Femur (tissue), 1 donor: ENCODE measurements around the gene GJB6.
"Not testable (repeated sequence)": the region's sequence is repeated elsewhere in the genome, so short reads cannot be mapped to it uniquely, and the experiment has no call there.

ENCODE experiments used
- DNase-seq: peaks from one replicate; pipeline ENCODE4 v3.0.0-alpha.2; 2017

GJB6 gene

DNA sequence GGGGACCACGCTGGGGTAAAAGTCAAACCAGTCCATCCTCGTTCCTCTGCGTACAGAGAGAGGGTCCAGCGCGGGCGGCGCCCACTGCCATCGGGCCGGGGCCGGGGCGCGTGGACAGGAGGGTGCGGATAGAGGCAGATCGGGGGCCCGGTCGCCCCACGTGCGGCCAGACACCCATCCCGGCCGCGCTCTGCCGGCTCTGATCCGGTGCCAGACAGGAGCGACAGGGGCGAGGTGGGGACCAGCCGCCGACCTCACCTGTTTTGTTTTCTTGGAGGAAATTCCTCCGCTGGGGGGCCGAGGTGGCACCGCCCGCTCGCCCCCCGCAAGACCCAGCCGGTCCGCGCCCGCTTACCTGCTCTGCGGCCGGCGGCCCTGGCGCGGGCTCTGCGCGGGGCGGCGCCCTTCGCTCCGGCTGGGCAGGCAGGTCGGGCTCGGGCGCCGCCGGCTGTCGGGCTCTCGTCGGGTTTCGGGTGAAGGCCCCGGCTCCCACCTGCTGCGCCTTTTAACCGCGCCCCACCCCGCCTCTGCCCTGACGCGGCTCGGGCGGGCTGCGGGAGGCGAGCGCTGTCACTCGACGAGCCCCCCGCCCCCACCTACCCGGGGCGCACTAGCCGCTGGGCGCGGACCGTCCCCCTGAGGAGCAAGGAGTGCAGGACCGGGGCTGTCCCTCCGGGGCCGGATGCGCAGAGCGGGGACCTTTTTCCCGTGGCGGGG lies at the start of gene GJB6:
Gene GJB6 (minus strand): TSS at position 481 of the 717 bp plus-strand sequence. CDS start 8,839 bp downstream, outside the sequence.
- no peak for DNase-seq

DNA sequence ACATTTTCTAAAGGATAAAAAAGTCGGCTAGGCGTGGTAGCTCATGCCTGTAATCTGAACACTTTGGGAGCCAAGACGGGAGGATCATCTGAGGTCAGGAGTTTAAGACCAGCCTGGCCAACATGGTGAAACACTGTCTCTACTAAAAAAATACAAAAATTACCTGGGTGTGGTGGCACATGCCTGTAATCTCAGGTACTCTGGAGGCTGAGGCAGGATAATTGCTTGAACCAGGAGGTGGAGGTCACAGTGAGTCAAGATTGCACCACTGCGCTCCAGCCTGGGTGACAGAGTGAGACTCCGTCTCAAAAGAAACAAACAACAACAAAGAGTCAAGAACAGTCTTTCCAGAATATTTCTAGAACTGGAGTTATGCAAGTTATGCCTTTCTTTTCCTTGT lies 44.8 kb upstream of the GJB6 start:
- DNase-seq = not testable (repeated sequence)

DNA sequence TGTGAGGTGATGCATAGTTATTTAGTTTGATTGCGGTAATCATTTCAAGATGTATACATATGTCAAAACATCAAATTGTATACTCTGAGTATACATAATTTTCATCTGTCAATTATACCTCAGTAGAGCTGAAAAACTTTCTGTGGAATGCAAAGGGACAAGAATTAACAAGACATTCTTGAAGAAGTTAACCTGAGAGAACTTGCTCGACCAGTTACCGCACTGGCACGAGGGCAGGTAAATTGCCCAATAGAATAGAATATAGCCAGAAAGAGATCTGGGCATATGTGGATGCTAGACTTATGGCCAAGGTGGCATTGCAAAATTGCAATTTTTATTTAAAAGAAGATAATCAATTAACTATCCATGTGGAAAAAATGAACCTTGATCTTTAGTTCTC lies 42.3 kb upstream of the GJB6 start:
- DNase-seq = no peak

DNA sequence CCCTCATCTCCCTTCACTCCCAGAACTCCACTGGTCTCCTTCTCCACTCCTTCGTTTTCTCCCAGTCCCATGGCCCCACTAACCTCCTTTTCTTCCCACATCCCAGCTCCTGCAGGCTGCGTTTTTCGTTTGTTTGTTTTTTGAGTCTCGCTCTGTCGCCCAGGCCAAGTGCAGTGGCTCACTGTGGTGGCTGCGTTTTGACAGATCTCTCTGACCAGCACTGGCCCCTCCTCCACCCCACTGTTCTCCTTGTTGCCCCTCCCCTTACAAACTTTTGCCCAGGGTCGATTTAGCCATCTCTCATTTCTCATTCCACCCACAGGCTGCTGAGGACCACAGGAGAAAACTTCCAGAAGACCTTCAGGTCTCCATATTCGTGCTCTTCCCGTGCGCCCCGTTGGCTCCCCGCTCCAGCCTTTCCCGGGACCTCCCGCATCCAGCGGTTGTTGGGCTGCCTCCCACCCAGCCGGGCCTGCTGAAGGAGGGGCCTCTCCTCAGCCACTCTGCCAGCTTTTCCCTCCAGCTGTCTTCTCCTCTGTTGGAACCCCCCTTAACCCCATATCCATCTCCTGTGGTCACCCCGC lies 40.6 kb upstream of the GJB6 start:
- no peak for DNase-seq

DNA sequence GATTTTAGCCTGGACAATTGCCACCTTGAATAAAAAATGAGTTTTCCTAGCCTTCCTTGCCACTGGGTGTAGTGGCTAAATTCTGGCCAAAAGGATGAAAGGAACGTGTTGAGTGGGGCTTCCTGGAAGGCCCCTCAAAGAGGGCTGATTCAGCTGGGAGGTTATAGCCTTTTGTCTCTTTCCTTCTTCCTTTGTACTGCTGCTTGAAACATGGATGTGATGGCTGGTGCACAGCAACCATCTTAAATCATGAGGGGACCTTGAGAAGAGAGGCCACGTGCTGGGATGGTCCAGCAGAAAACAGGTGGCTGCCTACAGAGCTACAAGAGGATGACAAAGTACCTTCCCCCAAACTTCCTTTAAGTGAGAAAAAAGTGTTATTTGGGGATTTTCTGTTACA lies 40.0 kb upstream of the GJB6 start:
- no peak for DNase-seq

DNA sequence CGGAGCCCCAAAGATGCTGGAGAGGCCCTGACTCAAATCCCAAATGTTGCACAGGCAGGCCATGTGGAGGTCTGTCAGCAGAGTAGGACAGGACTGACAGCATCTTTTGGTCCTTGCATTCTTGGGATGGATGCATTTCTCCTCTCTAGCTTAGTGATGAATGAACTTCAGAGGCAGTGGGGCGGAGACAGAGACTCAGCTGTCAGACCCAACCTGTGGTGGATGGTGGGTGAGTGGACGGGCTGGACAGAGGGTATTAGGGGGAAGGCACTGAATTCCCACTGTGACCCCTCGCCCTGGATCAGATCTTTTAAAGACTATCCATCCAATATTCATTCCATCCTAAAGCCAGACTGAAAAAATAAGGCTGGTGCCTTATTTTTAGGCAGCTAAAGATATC lies 39.3 kb upstream of the GJB6 start:
- no peak for DNase-seq

DNA sequence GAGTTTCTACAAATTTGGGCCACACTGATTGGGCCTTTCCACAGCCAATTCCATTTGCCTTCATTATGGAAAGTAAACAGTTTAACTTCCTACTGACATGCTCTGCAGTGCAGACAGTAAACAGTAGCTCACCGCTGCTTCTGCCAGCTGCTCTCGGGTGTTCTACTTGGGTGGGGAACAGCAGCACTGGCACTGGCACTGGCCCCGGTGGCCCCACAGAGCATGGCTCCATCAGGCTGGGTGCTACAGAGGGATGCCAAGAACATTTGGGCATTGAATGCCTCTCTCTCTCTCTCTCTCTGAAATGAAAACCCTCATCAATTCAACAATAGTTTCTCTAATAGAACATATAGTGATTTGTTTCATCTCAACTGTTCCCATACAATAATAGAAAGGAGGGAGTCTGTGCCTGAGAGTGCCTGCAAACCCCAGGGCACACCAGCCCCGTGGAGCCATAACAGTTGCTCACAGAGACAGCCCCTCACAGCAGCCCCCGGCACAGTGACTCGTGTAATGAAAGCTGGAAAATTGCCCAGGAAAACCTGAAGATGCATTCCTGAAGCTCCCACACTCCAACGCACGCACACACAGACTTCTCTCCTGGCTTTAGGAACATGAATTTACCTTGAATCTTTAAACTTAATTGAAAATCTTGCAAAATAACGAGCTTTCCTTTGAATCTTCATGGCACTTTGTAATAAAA lies 38.2 kb upstream of the GJB6 start:
- DNase-seq = no peak

DNA sequence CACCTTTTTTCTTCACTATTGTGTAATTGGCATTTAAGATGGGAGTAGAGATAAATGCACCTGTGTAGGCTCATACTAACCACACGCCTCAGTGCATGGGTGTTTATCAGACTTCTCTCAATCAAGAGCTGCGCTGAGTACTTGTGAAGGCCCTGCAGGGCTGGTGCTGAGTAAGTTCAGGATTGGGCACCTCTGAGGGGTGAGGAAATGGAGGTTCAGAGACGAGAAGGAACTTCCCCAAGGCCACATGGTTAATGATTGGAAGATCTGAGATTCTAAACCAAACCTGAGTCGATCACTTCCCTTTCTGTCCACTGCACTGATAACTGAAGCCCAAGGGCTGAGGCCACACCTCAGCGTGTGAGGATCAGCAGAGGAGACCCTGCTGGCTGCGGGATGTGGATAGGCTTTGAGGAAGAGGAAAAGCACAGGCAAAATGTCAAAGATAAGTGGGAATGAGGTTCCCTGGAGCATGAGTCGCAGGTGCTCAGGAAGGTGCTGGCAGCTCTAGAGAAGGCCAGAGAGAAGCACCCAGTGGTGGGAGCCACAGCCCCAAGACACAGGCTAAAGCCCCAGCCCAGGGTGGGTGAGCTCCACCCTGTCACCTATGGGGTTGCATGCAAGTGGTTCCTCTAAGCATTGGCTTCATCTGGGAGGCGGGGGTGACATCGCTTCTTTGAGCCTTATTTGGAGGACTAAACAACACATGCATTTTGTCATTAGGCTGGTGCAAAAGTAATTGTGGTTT lies 32.3 kb upstream of the GJB6 start:
- DNase-seq = no peak

DNA sequence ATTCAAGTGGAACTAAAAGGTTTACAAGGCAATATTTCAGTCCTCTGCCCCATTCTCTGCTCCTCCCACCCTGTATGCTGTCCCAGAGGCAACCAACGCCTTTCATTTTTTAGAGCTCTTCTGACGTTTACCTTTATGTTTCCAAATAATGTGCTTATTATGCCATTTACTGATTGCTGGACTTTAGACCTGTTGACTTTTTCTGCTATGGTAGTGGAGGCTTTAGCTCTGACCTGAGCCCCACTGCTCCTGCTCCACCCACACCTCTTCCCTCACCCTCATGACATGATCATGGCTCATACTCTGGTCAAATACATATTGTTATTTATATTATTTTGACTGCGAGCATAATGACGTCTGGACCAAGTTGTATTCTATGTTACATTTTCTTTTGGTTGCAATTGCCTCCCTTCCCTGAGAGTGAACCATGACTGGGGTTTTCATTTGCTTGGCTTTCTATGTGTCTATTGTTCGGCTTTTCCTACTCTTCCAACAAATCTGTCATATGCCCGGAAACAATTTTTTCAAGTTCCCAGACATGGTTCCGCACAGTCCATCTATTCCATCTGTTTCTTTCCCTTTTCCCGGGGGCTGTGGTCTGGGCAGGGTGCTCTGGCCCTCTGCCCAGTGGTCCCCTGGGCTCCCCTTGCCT lies 31.4 kb upstream of the GJB6 start:
- no peak for DNase-seq

DNA sequence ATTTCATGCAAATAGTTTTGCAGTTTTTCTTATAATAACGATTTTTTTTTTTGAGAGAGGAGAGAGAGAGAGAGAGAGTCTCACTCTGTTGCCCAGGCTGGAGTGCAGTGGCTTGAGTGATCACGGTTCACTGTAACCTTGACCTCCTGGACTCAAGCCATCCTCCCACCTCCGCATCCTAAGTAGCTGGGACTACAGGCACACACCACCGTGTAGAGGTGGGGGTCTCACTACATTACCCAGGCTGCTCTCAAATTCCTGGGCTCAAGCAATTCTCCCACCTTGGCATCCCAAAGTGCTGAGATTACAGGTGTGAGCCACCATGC lies 26.8 kb upstream of the GJB6 start:
- DNase-seq = no peak

DNA sequence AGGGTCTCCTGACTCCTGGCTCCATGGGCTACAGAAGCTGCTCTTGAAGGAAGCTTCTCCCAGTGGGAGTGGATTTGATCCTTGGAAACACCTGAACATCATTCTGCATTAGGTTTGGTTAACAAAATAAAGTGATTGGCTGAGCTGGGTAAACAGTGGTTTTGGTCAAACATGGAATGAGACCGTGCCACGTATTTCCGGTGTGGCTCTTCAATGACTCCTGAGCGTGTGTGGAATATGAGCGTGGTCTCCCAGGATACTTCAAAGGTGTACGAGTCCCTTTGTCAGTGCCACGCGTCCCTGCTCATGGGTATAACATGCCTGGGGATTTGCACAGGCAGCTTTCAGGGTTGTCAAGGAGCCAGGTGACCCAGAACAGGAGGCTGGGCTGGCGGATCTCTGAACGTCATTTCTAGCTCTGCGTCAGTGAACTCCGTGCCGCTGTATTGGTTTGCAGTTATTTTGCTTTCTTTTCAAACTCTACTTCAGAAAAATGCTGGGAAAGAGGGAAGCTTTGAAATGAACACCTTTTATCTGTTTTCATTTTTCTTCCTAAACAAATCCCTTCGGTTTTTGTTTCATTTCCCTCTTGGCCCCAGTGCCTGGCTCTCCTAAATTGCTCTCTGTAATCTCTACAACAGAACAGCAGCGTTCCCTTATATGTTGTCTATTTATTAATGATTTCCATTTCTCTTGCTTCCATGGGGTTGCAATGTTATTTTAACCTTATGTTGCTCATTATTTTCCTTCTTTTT lies 26.3 kb upstream of the GJB6 start:
- no peak for DNase-seq

DNA sequence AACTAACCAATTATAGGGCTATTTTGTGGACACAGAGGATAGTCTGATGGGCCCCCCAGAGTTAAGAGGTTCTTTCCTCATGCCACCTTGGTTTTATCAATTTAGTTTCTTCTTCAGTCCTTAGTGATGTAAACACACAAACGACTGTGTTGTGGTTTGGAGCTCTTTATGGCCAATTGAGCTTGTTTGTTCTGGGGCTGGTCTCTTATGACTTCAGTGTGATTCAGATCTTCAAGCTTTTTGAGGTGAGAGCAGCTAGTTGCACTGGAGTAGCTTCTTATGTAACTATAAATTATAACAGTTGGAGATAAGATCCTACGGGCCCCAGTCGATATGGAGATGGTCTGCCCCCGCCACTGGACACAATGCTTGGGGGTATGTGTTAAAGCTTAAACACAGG lies 22.0 kb upstream of the GJB6 start:
- no peak for DNase-seq

DNA sequence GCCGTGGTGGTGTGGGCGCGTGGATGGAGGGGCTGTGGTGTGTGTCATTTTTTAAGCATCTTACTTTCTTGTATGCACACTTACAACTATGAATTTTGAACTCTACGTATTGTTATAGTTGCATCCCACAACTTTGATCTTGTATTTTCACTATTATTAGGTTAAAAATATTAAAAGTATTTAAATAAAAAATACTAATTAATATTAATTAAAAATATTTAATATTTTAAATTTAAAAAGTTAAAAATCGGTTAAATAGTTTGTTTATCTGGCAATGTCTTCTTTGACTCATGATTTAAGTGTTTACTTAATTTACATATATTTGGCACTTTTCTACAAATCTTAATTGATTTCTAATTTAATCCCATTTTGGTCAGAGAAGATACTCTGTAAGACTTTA lies 17.8 kb upstream of the GJB6 start:
- DNase-seq = no peak

DNA sequence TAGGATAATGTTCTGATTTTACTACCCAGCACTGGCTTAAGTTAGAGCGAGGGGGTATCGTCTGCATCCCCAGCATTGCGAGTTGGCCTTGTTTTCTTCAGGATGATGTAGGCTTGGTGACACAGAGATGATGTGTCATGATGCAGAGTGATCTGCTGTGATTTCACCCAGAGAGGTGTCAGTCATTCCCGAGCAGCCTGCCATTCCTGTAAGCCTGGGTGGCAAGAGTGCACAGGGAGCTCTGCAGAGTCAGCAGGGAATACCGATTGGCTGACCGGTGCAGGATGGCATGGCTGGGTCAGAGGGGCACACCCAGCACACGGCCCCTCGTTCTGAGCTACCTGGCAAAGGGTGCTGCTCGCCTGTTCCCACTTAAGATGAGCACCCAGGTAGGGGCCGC lies 15.8 kb upstream of the GJB6 start:
- DNase-seq = no peak

DNA sequence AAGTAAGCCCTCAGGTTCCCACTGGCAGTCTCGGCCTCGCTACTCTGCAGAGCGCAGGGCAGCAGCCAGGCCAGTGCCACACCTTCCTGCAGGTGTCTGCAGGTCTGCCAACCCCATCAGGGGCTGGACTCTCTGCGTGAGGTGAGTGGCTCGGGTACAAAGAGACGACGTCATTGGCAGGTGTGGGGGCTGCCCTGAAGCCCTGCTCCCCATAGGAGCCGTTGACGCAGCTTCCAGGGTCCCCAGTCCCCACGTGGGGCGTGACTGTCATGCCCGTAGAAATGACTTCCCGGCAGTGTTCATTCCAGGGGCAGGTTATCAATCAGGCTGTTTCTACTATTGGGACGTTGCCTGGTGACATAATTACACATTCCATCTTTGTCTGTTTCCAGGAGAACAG lies 15.3 kb upstream of the GJB6 start:
- no peak for DNase-seq

DNA sequence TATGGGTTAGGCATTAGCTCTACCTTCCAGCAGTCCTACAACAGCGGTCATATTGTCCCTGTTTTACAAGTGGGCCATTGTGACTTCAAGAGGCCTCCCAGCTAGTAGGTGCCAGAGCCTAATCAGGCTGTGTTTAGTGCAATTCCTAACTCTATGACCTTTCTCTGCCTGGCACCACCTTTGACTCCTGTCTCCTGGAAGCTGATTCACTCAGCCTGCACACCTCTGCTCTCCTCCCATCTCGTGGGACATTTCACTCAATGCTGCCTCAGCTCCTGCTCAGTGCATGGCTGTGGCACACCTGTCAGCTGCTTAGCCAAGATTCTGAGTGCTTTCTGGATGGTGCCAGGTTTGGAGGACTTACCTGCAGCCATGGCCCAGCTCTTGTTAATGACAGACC lies 9.5 kb upstream of the GJB6 start:
- no peak for DNase-seq

DNA sequence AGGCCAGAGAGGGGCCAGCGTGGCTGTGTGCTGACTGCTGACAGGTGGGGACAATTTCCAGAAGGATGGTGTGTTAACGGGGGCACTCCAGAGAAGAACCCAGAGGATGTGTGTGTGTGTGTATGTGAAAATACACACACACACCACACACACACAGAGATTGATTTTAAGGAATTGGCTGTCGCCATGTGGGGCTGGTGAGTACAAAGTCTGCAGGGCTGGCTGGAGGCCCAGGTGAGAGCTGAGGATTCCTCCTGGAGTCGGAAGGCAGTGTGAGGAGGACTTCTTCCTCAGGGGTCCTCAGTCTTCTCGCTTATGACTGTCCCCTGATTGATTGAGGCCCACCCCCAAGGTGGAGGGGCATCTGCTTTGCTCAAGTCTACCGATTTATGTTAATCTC lies 7.6 kb upstream of the GJB6 start:
- DNase-seq = no peak

DNA sequence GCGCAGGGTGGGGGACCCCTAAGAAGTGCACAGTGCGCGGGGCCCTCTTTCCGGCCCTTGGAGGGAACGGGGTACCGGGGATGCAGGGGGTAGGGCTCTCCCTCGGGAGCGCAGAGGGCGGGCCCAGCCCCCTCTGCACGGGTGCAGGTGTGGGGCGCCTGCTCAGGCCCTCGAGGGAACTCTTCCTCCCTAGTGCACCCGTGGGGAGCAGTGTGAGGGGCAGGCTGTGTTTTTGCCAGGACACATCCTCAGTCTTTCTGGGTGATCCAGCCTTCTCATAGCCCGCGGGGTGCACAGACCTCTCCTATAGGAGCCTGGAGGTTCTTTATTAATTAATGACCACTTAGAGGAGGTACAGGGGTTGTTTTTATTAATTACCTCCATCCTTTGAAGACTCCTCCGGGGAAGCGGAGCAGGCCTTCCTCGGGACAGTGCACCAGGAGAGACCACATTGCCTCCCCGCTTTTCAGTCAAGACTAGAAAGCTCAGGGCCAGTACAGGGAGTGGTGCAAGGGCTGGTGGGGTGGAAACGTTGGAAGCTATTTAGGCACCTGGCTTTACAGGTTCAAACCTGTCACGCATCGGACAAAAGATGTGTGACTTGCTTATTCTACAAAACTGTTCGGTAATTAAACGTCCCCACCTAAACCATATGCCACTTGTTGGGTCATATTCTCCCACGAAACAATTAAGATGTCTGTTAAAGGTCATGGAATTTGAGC lies 598 bp upstream of the GJB6 start:
- DNase-seq = no peak

DNA sequence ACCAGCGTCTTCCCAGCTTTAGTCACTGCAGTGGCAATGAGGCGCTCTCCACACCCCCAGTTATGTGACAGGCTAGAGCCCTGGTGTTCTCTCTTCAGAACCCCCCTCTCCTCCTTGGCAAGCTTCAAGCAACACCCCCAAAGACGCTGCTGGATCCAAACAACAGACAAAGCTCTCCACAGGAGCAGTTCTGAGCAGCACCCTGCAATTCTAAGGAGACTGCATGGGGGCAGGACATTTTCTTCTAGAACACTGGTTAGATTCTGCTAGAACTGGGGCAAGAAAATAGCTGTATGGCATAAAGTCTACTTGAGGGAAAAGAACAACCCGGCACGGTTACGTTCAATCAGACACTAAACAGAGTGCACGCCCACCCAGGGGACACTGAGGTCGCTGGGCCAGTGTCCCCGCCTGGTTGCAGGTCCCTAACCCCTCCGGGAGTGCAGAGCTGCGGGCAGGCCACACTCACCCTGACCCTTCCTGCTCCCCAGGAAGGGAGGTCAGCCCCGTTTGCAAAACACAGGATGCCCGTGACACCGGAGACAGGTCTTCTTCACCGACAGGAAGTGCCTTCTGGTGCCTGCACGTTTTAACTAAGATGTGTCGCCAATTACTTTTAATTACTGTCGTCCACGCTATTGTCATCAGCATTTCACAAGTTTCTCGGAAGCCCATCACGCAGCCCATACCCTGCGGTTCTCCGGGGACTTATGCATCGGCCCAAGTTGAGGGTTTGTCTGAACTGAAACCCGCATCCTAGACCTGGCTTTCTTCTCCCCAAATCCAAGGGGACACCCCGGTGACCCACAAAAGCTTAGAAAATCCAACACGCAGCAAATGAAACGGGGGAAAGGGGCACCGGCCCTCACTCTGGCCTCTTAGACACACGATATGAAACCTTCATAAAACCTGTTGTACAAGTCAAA lies 943 bp downstream of the GJB6 start:
- DNase-seq = no peak

DNA sequence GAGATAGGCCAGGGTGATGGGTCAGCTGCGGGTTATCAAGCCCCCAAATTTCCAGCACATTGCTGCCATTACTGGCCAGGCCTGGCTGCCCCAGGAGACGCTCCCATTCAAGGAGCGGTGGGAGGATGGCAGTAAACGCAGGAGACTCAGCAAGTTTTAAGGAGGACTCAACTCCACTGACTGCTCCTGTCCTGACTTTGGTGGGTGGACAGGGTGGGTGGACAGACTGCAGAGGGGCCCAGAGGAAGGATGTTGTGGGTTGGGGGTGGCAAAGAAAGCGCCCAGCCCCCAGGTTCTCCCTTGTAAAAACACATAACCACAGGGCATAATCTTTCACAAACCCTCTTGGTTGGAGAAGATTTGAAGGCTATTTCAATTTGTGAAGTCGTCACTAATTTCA lies 4.4 kb downstream of the GJB6 start:
- no peak for DNase-seq

DNA sequence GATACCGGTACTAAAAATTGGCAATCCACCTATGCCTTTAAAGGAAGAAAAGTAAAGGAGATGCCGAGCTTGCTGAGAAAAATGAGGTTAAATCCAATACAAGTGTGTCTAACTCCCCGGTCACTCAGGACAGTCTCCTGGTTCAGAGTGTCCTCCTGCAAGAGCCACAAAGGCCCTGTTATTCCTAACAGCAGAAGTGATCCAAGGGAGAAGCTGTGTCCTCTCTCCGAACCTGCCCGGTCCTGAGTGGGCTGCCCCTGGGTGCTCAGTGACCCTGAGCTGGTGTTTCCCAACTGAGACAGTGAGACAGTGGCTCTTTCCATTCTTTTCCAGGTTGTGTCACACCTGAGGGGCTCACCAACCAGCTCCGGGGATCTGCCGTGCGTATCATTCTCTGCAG lies 4.8 kb downstream of the GJB6 start:
- no peak for DNase-seq
